Prostate gland (tissue), 2 donors: ENCODE measurements around the gene WDR5. TPM values are rescaled to one million over a fixed set of nuclear protein-coding genes. Genes with fewer than 3 reads are reported as not detected.

Source experiments
- DNase-seq: peaks from one replicate; pipeline ENCODE4 v3.0.0-alpha.2; 2019; ENCODE audit warnings: low spot score
- H3K27ac ChIP-seq, 2 donors: fragments of 200-600 bp; sonication (generic); 2 replicates each; pipeline ENCODE4 v1.5.1; 2017 to 2019
- H3K27me3 ChIP-seq: fragments of 200-600 bp; sonication (generic); replicated peaks from 2 replicates; pipeline ENCODE4 v1.5.1; 2019; ENCODE audit not compliant: insufficient read depth
- H3K36me3 ChIP-seq, 2 donors: fragments of 200-600 bp; sonication (generic); 1 replicate in 1 of 2; 2 replicates in 1 of 2; pipeline versions ENCODE4 v1.5.1 to v1.8.1; 2017 to 2019
- H3K4me1 ChIP-seq: fragments of 200-600 bp; sonication (generic); replicated peaks from 2 replicates; pipeline ENCODE4 v1.5.1; 2019
- H3K4me3 ChIP-seq, 2 donors: fragments of 200-600 bp; sonication (generic); 2 replicates each; pipeline ENCODE4 v1.5.1; 2017 to 2019
- H3K9me3 ChIP-seq: fragments of 200-600 bp; sonication (generic); 2 replicates; pipeline ENCODE4 v1.5.1; 2017
- POLR2A ChIP-seq: fragments of 450-650 bp; IDR thresholded peaks from one replicate; pipeline ENCODE4 v1.6.1; 2016; ENCODE audit warnings: antibody characterized with exemption, mild to moderate bottlenecking
- POLR2AphosphoS5 ChIP-seq: sonication (generic); formaldehyde crosslinking; IDR thresholded peaks from one replicate; pipeline ENCODE4 v1.6.1; 2017; ENCODE audit warnings: antibody characterized with exemption
- WGBS: methylation state at CpG from one replicate; pipeline ENCODE4 v1.1.5; 2018; 5-methylcytosine and 5-hydroxymethylcytosine counted together
- intact Hi-C: fragments of 100-400 bp; cut with DNase I; formaldehyde crosslinking; loops from one replicate; pipeline ENCODE4 v1.14.2; 2022
- total RNA-seq, 2 donors: library from RNA; depleted of rRNA; stranded (reverse); fragments of >200 nt; gene quantifications; one replicate each; pipeline ENCODE4 v1.1.0, GENCODE V29; 2016
- TF ChIP-seq, protein P1 (sequence below), 4 experiments: fragments of 200-600 bp in 2 of 4; fragments of 450-650 bp in 2 of 4; sonication (generic) in 2 of 4; IDR thresholded peaks; 1 replicate in 3 of 4; 2 replicates in 1 of 4; pipeline ENCODE4 v1.5.1; 2016 to 2019; ENCODE audit warnings: antibody characterized with exemption in 4 of 4, mild to moderate bottlenecking in 2 of 4, moderate library complexity in 2 of 4

Gene WDR5
- total RNA-seq, 2 donors from 2014 or later = 28.6 to 67.9 TPM

DNA sequence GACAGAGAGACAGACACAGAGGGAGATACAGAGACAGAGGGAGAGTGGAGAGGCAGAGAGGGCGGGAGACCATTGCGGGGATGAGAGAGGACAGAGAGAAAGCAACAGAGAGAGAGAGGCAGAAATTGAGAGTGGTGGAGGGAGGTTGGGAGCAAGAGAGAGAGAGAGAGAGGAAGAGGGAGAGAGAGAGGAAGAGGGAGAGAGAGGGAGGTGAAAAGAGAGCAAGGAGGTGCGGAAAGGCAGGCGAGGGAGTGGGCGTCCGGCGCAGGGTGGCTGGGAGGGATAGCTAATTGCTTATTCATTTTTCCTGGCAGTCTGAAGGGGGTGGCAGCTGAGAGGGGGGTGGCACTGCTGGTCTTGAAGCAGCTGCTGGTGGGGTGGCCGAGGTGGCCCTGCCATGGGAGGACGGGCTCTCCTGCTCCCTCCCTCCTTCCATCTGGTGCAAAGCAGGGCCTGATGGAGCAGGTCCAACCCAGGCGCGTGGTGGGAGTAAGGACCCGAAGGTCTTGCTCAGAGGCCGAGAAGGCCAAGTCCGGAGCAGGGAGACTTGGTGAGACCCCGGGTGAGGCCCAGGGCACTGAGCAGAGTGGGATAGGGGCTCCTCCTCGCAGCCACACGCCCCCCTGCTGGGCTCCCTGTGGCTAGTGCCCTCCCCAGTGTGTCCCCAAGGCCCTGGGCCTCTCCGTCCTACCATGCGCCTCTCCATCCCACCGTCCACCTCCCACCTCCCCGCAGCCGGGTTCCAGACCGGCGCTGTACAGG lies 53.8 kb downstream of the WDR5 start:
- intact Hi-C loops = no loop called here
- no peak for DNase-seq

DNA sequence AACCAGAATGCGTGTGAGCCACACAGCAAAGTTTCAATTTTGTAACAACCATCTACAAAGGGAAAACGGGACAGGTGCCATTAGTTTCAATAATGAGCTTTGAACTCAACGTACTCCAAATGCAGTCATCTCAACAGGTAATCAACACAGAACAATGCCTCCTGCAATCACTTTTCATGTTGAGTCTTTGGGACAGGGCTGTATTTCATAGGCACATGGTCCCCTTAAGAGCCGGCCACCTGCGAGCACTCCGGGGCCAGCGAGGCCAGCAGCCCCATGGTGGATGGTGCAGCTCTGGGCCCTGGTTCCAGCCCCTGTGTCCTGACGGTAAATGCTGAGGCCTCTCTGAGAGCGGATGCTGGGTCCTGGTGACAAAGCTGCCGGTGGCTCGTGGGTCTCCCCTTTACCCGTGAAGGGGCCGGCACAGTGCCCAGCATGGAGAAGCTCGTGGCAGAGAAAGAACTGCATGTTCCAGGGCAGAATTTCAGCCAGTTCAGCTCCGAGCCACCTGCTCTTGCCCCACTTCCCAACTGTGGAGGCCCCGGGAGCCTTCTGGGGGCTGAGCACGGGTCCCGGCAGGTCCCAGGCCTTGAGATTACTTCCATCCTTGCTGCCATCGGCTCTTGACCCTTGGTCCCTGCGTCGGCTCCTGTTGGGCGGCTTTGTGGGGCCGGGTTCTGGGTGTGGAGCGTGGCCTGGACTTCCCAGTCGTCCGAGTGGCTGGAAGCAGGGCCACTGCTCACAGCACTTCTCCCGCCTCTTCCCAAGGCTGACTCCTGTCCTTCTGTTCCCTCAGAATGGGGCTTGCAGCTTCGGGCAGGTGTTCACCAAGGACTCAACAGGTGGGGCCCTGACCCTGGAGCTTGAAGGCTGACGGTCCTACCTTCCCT lies 54.6 kb downstream of the WDR5 start:
- DNase-seq = no peak
- Histone ChIP-seq H3K27ac (no peak overlapping the region), H3K4me3 (no peak overlapping the region), H3K9me3 (no peaks in the 10 kb centered on the region), H3K27me3 (no peaks in the 10 kb centered on the region), H3K4me1 (no peaks in the 10 kb centered on the region), H3K36me3 (no peaks in the 10 kb centered on the region)
- WGBS = 90% methylated on average over 27 of the region's 29 CpGs
- TF ChIP-seq, protein P1, sequence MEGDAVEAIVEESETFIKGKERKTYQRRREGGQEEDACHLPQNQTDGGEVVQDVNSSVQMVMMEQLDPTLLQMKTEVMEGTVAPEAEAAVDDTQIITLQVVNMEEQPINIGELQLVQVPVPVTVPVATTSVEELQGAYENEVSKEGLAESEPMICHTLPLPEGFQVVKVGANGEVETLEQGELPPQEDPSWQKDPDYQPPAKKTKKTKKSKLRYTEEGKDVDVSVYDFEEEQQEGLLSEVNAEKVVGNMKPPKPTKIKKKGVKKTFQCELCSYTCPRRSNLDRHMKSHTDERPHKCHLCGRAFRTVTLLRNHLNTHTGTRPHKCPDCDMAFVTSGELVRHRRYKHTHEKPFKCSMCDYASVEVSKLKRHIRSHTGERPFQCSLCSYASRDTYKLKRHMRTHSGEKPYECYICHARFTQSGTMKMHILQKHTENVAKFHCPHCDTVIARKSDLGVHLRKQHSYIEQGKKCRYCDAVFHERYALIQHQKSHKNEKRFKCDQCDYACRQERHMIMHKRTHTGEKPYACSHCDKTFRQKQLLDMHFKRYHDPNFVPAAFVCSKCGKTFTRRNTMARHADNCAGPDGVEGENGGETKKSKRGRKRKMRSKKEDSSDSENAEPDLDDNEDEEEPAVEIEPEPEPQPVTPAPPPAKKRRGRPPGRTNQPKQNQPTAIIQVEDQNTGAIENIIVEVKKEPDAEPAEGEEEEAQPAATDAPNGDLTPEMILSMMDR (IDR thresholded peaks at IDR 0.05) = no peak
- TF ChIP-seq POLR2A (no peak), POLR2AphosphoS5 (no peak)
- intact Hi-C loops = no loop called here

More for the DNA sequence above, 53.8 kb downstream of the WDR5 start:
- Histone ChIP-seq H3K4me1 (no peaks in the 10 kb centered on the region), H3K27ac (no peak overlapping the region), H3K27me3 (no peaks in the 10 kb centered on the region), H3K4me3 (no peak overlapping the region), H3K36me3 (no peaks in the 10 kb centered on the region), H3K9me3 (no peaks in the 10 kb centered on the region)
- WGBS = 86% methylated on average over 24 of the region's 24 CpGs
- no peak for TF ChIP-seq POLR2AphosphoS5
- no peak for TF ChIP-seq POLR2A
- TF ChIP-seq, protein P1 (IDR thresholded peaks at IDR 0.05) = no peak

DNA sequence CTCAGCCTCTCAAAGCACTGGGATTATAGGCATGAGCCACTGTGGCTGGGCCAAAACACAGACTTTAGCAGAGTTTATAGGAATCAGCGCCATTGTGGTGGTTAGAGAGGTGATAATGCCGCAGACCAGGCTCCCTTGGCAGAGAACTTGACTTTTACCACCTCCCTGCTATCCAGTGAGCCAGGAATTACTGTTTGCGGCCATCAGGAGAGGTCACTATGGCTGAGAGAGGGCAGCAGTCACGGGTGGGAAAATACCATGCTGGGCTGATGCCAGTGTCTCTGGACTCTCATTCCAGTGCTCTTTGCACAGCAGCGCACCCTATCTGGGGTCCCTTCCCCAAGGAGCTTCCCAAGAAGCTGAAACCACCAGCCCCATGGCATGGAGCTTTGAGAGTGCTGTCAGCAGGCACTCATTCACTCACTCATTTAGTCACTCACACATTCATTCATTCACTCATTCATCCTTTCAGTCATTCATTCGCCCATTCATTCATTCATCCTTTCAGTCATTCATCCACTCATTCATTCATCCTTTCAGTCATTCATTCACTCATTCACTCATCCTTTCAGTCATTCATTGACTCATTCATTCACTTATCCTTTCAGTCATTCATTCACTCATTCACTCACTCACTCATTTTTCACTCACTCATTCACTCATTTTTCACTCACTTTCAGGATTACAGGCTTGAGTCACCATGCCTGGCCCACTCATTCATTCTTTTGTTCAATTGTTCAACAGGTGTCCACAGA lies 55.8 kb downstream of the WDR5 start:
- Histone ChIP-seq H3K4me3 (no peak overlapping the region), H3K27ac (no peak overlapping the region), H3K9me3 (no peaks in the 10 kb centered on the region), H3K36me3 (no peaks in the 10 kb centered on the region), H3K27me3 (no peaks in the 10 kb centered on the region), H3K4me1 (no peaks in the 10 kb centered on the region)
- no peak for TF ChIP-seq POLR2A
- no peak for TF ChIP-seq POLR2AphosphoS5
- intact Hi-C loops = no loop called here
- WGBS = 90% methylated on average over 6 of the region's 6 CpGs
- no peak for DNase-seq

DNA sequence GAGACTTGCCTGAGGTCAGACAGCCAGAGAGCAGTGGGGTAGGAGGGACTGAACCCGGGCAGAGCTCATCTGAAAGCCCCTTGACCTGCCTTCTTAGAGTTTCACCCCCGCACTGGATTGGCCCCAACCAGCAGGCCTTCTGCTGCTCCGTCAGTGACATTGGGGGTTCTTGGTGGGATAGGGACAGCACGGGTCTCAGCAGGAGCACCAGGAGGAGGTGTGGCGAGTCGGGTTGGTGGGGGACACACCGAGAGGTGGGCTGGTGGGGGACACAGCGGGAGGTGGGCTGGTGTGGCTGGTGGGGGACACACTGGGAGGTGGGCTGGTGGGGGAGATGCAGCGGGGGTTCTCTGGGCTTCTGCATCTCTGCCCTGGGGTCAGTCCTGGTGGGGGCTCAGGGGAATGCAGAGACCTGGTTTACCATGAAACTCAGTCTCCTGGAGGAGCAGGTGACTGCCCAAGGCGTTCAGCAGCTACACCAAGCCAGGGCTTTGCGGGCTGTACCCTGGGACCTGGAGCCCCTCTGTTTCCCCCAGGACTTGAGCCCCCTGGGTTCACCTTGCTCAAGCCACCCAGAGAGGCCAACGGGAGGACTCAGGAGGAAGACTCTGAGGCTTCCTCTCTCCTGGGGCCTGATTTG lies 56.5 kb downstream of the WDR5 start:
- no peaks in the 10 kb centered on the region for H3K4me1 ChIP-seq
- no peak overlapping the region for H3K4me3 ChIP-seq
- DNase-seq = no peak
- no peaks in the 10 kb centered on the region for H3K9me3 ChIP-seq
- intact Hi-C loops = no loop called here
- TF ChIP-seq, protein P1 (IDR thresholded peaks at IDR 0.05) = no peak
- TF ChIP-seq POLR2AphosphoS5 = no peak
- no peak for TF ChIP-seq POLR2A
- H3K27ac ChIP-seq = no peak overlapping the region
- H3K36me3 ChIP-seq = no peaks in the 10 kb centered on the region
- H3K27me3 ChIP-seq = no peaks in the 10 kb centered on the region
- 87% methylated on average over 12 of the region's 12 CpGs for WGBS
